ENCODE data around the gene INSIG2.
"Not testable (repeated sequence)": the region's sequence is repeated elsewhere in the genome, so short reads cannot be mapped to it uniquely, and the experiment has no call there.

INSIG2 gene

GRCh38 chr2:118061135-118061955, 26.9 kb upstream of the INSIG2 start:
- no peak for DNase-seq (ENCODE audit: low spot score)

GRCh38 chr2:118062048-118062447, 26.2 kb upstream of the INSIG2 start:
- DNase-seq (ENCODE audit: low spot score), result no peak

GRCh38 chr2:118062669-118063068, 25.6 kb upstream of the INSIG2 start:
- no peak for DNase-seq (ENCODE audit: low spot score)

- DNase-seq (ENCODE audit: low spot score), result no peak
These were observed 23.1 kb upstream of the INSIG2 start for GRCh38 chr2:118065015-118065706.

GRCh38 chr2:118065921-118066511, 22.3 kb upstream of the INSIG2 start:
- no peak for DNase-seq (ENCODE audit: low spot score)

- DNase-seq (ENCODE audit: low spot score), result no peak
These were observed 10.5 kb upstream of the INSIG2 start for GRCh38 chr2:118077636-118078247.

GRCh38 chr2:118078734-118079133, 9.5 kb upstream of the INSIG2 start:
- DNase-seq (ENCODE audit: low spot score), result no peak

- DNase-seq (ENCODE audit: low spot score), result no peak
These were observed 3.7 kb upstream of the INSIG2 start for GRCh38 chr2:118084491-118085089.

GRCh38 chr2:118085173-118086023, 2.9 kb upstream of the INSIG2 start:
- no peak for DNase-seq (ENCODE audit: low spot score)

- DNase-seq (ENCODE audit: low spot score), result no peak
These were observed 2.1 kb upstream of the INSIG2 start for GRCh38 chr2:118086024-118086633.

- DNase-seq (ENCODE audit: low spot score), result peak; percentile 44
These were observed 999 bp downstream of the INSIG2 start for GRCh38 chr2:118089139-118089800.

- no peak for DNase-seq (ENCODE audit: low spot score)
These were observed 2.3 kb downstream of the INSIG2 start for GRCh38 chr2:118090387-118091139.

GRCh38 chr2:118091140-118091478, 2.8 kb downstream of the INSIG2 start:
- no peak for DNase-seq (ENCODE audit: low spot score)

- DNase-seq (ENCODE audit: low spot score), result no peak
These were observed 3.4 kb downstream of the INSIG2 start for GRCh38 chr2:118091631-118092030.

GRCh38 chr2:118094102-118094501, 5.8 kb downstream of the INSIG2 start:
- DNase-seq (ENCODE audit: low spot score), result not testable (repeated sequence)

- DNase-seq (ENCODE audit: low spot score), result no peak
These were observed 6.2 kb downstream of the INSIG2 start for GRCh38 chr2:118094503-118094902.

- no peak for DNase-seq (ENCODE audit: low spot score)
These were observed 7.3 kb downstream of the INSIG2 start for GRCh38 chr2:118095610-118096009.

- no peak for DNase-seq (ENCODE audit: low spot score)
These were observed 9.4 kb downstream of the INSIG2 start for GRCh38 chr2:118097657-118098056.

- DNase-seq (ENCODE audit: low spot score), result no peak
These were observed 10.2 kb downstream of the INSIG2 start for GRCh38 chr2:118098307-118099030.

Measured in activated CD4-positive, alpha-beta T cell treated with anti-CD3 and anti-CD28 coated beads, Interleukin-2, Interleukin-4, amounts not matched to agents 100 ng/mL and 50 ng/mL, durations not matched to agents 16 hours and 8 hours (primary cell).